HCT116 (cell line): ENCODE measurements around the gene ADI1. TPM values are rescaled to one million over a fixed set of nuclear protein-coding genes. Genes with fewer than 3 reads are reported as not detected.

Experiments used
- ATAC-seq: fragments of 200-7000 bp; cut with Tn5 transposase; 2 replicates; pipeline ENCODE4 v1.9.1; 2020; ENCODE audit warnings: mild to moderate bottlenecking, moderate library complexity
- BruUV-seq: library from RNA; stranded (reverse); fragments of 400-500 nt; replicated peaks from 2 replicates; lab custom pipeline; 2021; lab: Mats Ljungman, UMichigan
- CTCF ChIA-PET: fragments of 300-600 bp; sonication (Branson Sonifier 250); formaldehyde crosslinking; loops from one replicate; lab custom pipeline; 2021; ENCODE audit warnings: antibody characterized with exemption; lab: Charles Lee
- POLR2A ChIA-PET: fragments of 300-600, 350-600 bp; sonication (Branson Sonifier 250); formaldehyde crosslinking; loops from one replicate; lab custom pipeline; 2021; ENCODE audit warnings: antibody characterized with exemption; lab: Charles Lee
- RAD21 ChIA-PET, 2 experiments: fragments of 300-600 bp; sonication (Branson Sonifier 250); formaldehyde crosslinking; loops; one replicate each; lab custom pipeline; 2023; ENCODE audit warnings: low total read pairs in 2 of 2; ENCODE audit not compliant: uncharacterized antibody in 2 of 2, unreplicated experiment in 2 of 2, low non-redundant PET in 1 of 2; lab: Charles Lee
- DNase-seq: peaks from one replicate; pipeline ENCODE4 v3.0.0-alpha.2; 2010; ENCODE audit warnings: low read depth, low spot score
- H2AFZ ChIP-seq: fragments of 200-600 bp; shearing (Covaris generic), sonication (generic); 2 replicates; pipeline ENCODE4 v1.6.1; 2017; ENCODE audit warnings: low read depth, mixed run types, mixed read lengths, antibody characterized with exemption, low read length; ENCODE audit not compliant: poor library complexity, severe bottlenecking
- H3K27ac ChIP-seq: 2 replicates; pipeline ENCODE4 v1.5.1; 2012; ENCODE audit warnings: low read depth, low read length
- H3K27me3 ChIP-seq: fragments of 200-600 bp; sonication (generic); 2 replicates; pipeline ENCODE4 v1.6.1; 2016; ENCODE audit warnings: mixed run types, low read length, mixed read lengths; ENCODE audit not compliant: insufficient read depth
- H3K36me3 ChIP-seq, 2 experiments: fragments of 200-500 bp in 1 of 2; fragments of 200-600 bp in 1 of 2; sonication (Bioruptor generic) in 1 of 2; sonication (generic) in 1 of 2; 2 replicates each; pipeline versions ENCODE4 v1.5.1 to v1.6.1; 2014 to 2016; ENCODE audit warnings: low read length in 2 of 2, inconsistent platforms in 1 of 2, mixed read lengths in 1 of 2, mixed run types in 1 of 2; ENCODE audit not compliant: insufficient read depth in 2 of 2, control insufficient read depth in 1 of 2
- H3K4me1 ChIP-seq, 2 experiments: fragments of 200-600 bp in 1 of 2; sonication (generic) in 1 of 2; 2 replicates each; pipeline versions ENCODE4 v1.5.1 to v1.6.1; 2012 to 2017; ENCODE audit warnings: low read length in 2 of 2, inconsistent platforms in 1 of 2, mild to moderate bottlenecking in 1 of 2, mixed read lengths in 1 of 2, mixed run types in 1 of 2, moderate library complexity in 1 of 2; ENCODE audit not compliant: insufficient read depth in 2 of 2, control insufficient read depth in 1 of 2
- H3K4me2 ChIP-seq: fragments of 200-600 bp; sonication (generic); 2 replicates; pipeline ENCODE4 v1.6.1; 2017; ENCODE audit warnings: mixed run types, low read length, mixed read lengths
- H3K4me3 ChIP-seq, 2 experiments: fragments of 200-600 bp in 1 of 2; sonication (generic) in 1 of 2; replicated peaks in 1 of 2; 2 replicates each; pipeline ENCODE4 v1.5.1; 2011 to 2016; ENCODE audit warnings: low read length in 2 of 2, control low read depth in 1 of 2, low read depth in 1 of 2, mild to moderate bottlenecking in 1 of 2, mixed read lengths in 1 of 2, mixed run types in 1 of 2
- H3K79me2 ChIP-seq: fragments of 200-600 bp; sonication (generic); 2 replicates; pipeline ENCODE4 v1.6.1; 2017; ENCODE audit warnings: mild to moderate bottlenecking, mixed run types, low read length, moderate library complexity, mixed read lengths; ENCODE audit not compliant: insufficient read depth
- H3K9ac ChIP-seq: fragments of 200-600 bp; sonication (generic); 2 replicates; pipeline ENCODE4 v1.6.1; 2016; ENCODE audit warnings: low read length, mixed read lengths
- H3K9me2 ChIP-seq: fragments of 200-600 bp; sonication (generic), shearing (Covaris generic); 2 replicates; pipeline ENCODE4 v1.6.1; 2017; ENCODE audit warnings: mixed run types, mild to moderate bottlenecking, moderate library complexity; ENCODE audit not compliant: insufficient read depth
- H3K9me3 ChIP-seq, 2 experiments: fragments of 200-500 bp in 1 of 2; fragments of 200-600 bp in 1 of 2; sonication (Bioruptor generic) in 1 of 2; sonication (generic) in 1 of 2; 2 replicates each; pipeline ENCODE4 v1.6.1; 2014 to 2017; ENCODE audit warnings: low read length in 2 of 2, mixed read lengths in 2 of 2, inconsistent platforms in 1 of 2, low read depth in 1 of 2, mild to moderate bottlenecking in 1 of 2, mixed run types in 1 of 2, moderate library complexity in 1 of 2; ENCODE audit not compliant: control insufficient read depth in 1 of 2, insufficient read depth in 1 of 2
- H4K20me1 ChIP-seq: fragments of 200-600 bp; sonication (generic), shearing (Covaris generic); 2 replicates; pipeline ENCODE4 v1.6.1; 2017; ENCODE audit warnings: mixed run types, mild to moderate bottlenecking, moderate library complexity; ENCODE audit not compliant: insufficient read depth
- CTCF ChIP-seq, 3 experiments: fragments of 200-600 bp in 1 of 3; sonication (generic) in 1 of 3; IDR thresholded peaks in 2 of 3; conservative IDR thresholded peaks in 1 of 3; 2 replicates each; pipeline ENCODE4 v1.5.1; 2012 to 2017; ENCODE audit warnings: low read depth in 2 of 3, low read length in 2 of 3, antibody characterized with exemption in 1 of 3, borderline replicate concordance in 1 of 3, control low read depth in 1 of 3, mild to moderate bottlenecking in 1 of 3, mixed read lengths in 1 of 3, mixed run types in 1 of 3, moderate library complexity in 1 of 3; ENCODE audit not compliant: insufficient read depth in 1 of 3
- EZH2phosphoT487 ChIP-seq: fragments of 200-600 bp; IDR thresholded peaks from 2 replicates; pipeline ENCODE4 v1.6.1; 2018; ENCODE audit warnings: antibody characterized with exemption, borderline replicate concordance
- JUND ChIP-seq: IDR thresholded peaks from 2 replicates; pipeline ENCODE4 v1.6.1; 2012
- MAX ChIP-seq: IDR thresholded peaks from 2 replicates; pipeline ENCODE4 v1.6.1; 2012
- POLR2AphosphoS5 ChIP-seq: IDR thresholded peaks from 2 replicates; pipeline ENCODE4 v1.6.1; 2011; ENCODE audit warnings: mild to moderate bottlenecking, low read depth, low read length, moderate library complexity
- RAD21 ChIP-seq: IDR thresholded peaks from 2 replicates; pipeline ENCODE4 v1.6.1; 2012; ENCODE audit warnings: low read depth, mild to moderate bottlenecking
- SP1 ChIP-seq: IDR thresholded peaks from 2 replicates; pipeline ENCODE4 v1.6.1; 2012; ENCODE audit warnings: low read depth
- ZFX ChIP-seq: fragments of 450-650 bp; IDR thresholded peaks from 2 replicates; pipeline ENCODE4 v1.6.1; 2017
- intact Hi-C: fragments of 100-400 bp; cut with micrococcal nuclease; formaldehyde crosslinking; loops from 2 replicates; pipeline ENCODE4 v1.10.0; 2022
- total RNA-seq: library from RNA; stranded (reverse); gene quantifications from one replicate; pipeline ENCODE4 v1.2.1, GENCODE V29; 2021; ENCODE audit not compliant: unreplicated experiment

The ADI1 gene
- total RNA-seq, 1 experiment from 2014 or later = 27.0 TPM

GRCh38 chr2:3535794-3536681 lies 16.7 kb upstream of the ADI1 start:
- peak overlapping the region; percentile 75 for H3K27ac ChIP-seq
- H3K4me3 ChIP-seq = peak overlapping the region; percentile 64 to 65
- peak overlapping the region; percentile 71 for H2AFZ ChIP-seq
- ChIA-PET CTCF (no interaction called here), RAD21 (interaction anchor here in 1 of 2 experiments (0.6 kb wide), 1 partner anchor 14 kb away, joined by 6 read pairs; no protein-coding TSS in a partner anchor), POLR2A (no interaction called here)
- no peaks in the 10 kb centered on the region for H3K9me2 ChIP-seq
- 0 out of 2 replicates have a peak, but pooled peaks cover 3% of the 10 kb centered on the region for H3K79me2 ChIP-seq
- H3K27me3 ChIP-seq = no peaks in the 10 kb centered on the region
- DNase-seq = peak; percentile 26
- TF ChIP-seq POLR2AphosphoS5 (peak; percentile 31; the same call in 1 of the 2 replicates), RAD21 (no peak), JUND (no peak), SP1 (peak; percentile 30; the same call in 1 of the 2 replicates), EZH2phosphoT487 (no peak), ZFX (0 out of 2 replicates have a peak, but pooled peaks have one; percentile 22), CTCF (IDR thresholded peaks at IDR 0.05 in 2 of 3, conservative IDR thresholded peaks at IDR 0.05 in 1 of 3; ENCODE audit: borderline replicate concordance in 1 of 3, insufficient read depth in 1 of 3, low read depth in 2 of 3, low read length in 2 of 3) (0 out of 6 replicates have a peak, but pooled peaks of 1 of the 3 experiments have one; percentile 0), MAX (peak; percentile 61; the same call in 1 of the 2 replicates)
- TF ChIP-seq, all 23 proteins: peak for 5
- ATAC-seq = peak; percentile 71
- intact Hi-C loops = loop anchor here (10.0 kb wide), 1 partner anchor 119 kb away; the partner anchor contains the start of gene ALLC
- BruUV-seq = TSS peak; percentile 59
- H3K9me3 ChIP-seq = no peaks in the 10 kb centered on the region
- peak overlapping the region; percentile 90 for H3K4me2 ChIP-seq
- H3K4me1 ChIP-seq = peaks cover 8 to 30% of the 10 kb centered on the region in 2 experiments
- peak overlapping the region; percentile 77 for H3K9ac ChIP-seq
- no peaks in the 10 kb centered on the region; a peak in 1 of 4 replicates for H3K36me3 ChIP-seq
- no peaks in the 10 kb centered on the region for H4K20me1 ChIP-seq
